ENCODE measurements around the gene PIANP.

PIANP gene

GRCh38 chr12:6644257-6644596 lies 56.4 kb downstream of the PIANP start:
- DNase-seq (ENCODE audit: low read depth), result no peak
- no peak overlapping the region for H3K4me3 ChIP-seq (ENCODE audit: low read depth, low read length)
- TF ChIP-seq CTCF (IDR thresholded peaks at IDR 0.05; ENCODE audit: insufficient read depth, low read depth, low read length, missing control alignments), result no peak
